SU-DHL-6 (cell line): ENCODE measurements around the gene SYK.

Experiments
- H2AFZ ChIP-seq: fragments of 200-600 bp; sonication (generic); 2 replicates; pipeline ENCODE4 v1.6.1; 2014; ENCODE audit warnings: low read depth, mild to moderate bottlenecking, moderate library complexity, mixed read lengths, antibody characterized with exemption, low read length; ENCODE audit not compliant: severe bottlenecking
- H3F3A ChIP-seq: fragments of 200-600 bp; shearing (Covaris generic); 2 replicates; pipeline ENCODE4 v1.6.0; 2016; ENCODE audit warnings: antibody characterized with exemption, mild to moderate bottlenecking; ENCODE audit not compliant: insufficient read depth
- H3K27ac ChIP-seq: fragments of 200-600 bp; sonication (generic); 2 replicates; pipeline ENCODE4 v1.5.1; 2016; ENCODE audit warnings: low read depth, mild to moderate bottlenecking, low read length, moderate library complexity, mixed read lengths
- H3K27me3 ChIP-seq: fragments of 200-600 bp; sonication (generic), shearing (Covaris generic); 2 replicates; pipeline ENCODE4 v1.6.0; 2014; ENCODE audit warnings: mild to moderate bottlenecking, low read length
- H3K36me3 ChIP-seq: fragments of 200-600 bp; sonication (generic); 2 replicates; pipeline ENCODE4 v1.6.1; 2014; ENCODE audit warnings: mild to moderate bottlenecking, low read length, mixed read lengths
- H3K4me2 ChIP-seq: fragments of 300-600, 200-600 bp; shearing (Covaris generic), sonication (generic); 2 replicates; pipeline ENCODE4 v1.6.0; 2014; ENCODE audit warnings: low read length, low read depth, mild to moderate bottlenecking; ENCODE audit not compliant: poor library complexity, severe bottlenecking
- H3K4me3 ChIP-seq: fragments of 200-600 bp; sonication (generic); 2 replicates; pipeline ENCODE4 v1.5.1; 2014; ENCODE audit warnings: antibody characterized with exemption, low read length, mild to moderate bottlenecking, mixed read lengths; ENCODE audit not compliant: insufficient read depth, poor library complexity, severe bottlenecking
- H3K79me2 ChIP-seq: fragments of 200-600 bp; sonication (generic); 2 replicates; pipeline ENCODE4 v1.6.1; 2014; ENCODE audit warnings: mild to moderate bottlenecking, low read length, moderate library complexity; ENCODE audit not compliant: insufficient read depth
- H3K9ac ChIP-seq: fragments of 200-600 bp; sonication (generic); 2 replicates; pipeline ENCODE4 v1.7.0; 2014; ENCODE audit warnings: mild to moderate bottlenecking, low read length
- H3K9me2 ChIP-seq: fragments of 200-600 bp; sonication (generic); replicated peaks from 2 replicates; pipeline ENCODE4 v1.6.1; 2014; ENCODE audit warnings: low read length; ENCODE audit not compliant: insufficient read depth
- H3K9me3 ChIP-seq: fragments of 200-600 bp; sonication (generic); 2 replicates; pipeline ENCODE4 v1.6.1; 2014; ENCODE audit warnings: low read length, mixed read lengths; ENCODE audit not compliant: insufficient read depth
- H4K20me1 ChIP-seq: fragments of 200-600 bp; sonication (generic); 2 replicates; pipeline ENCODE4 v1.6.1; 2014; ENCODE audit warnings: low read depth, mild to moderate bottlenecking, antibody characterized with exemption, low read length, moderate library complexity, mixed read lengths
- EZH2phosphoT487 ChIP-seq: fragments of 200-600 bp; sonication (generic), shearing (Covaris generic); conservative IDR thresholded peaks from 2 replicates; pipeline ENCODE4 v1.6.1; 2018; ENCODE audit warnings: mild to moderate bottlenecking, antibody characterized with exemption, low read length, moderate library complexity, mixed read lengths
- TF ChIP-seq, protein P1 (sequence below): fragments of 200-600 bp; sonication (generic); IDR thresholded peaks from one replicate; pipeline ENCODE4 v1.5.1; 2017; ENCODE audit warnings: antibody characterized with exemption, mild to moderate bottlenecking, low read length, moderate library complexity; ENCODE audit not compliant: insufficient read depth, poor library complexity, severe bottlenecking

SYK gene

DNA sequence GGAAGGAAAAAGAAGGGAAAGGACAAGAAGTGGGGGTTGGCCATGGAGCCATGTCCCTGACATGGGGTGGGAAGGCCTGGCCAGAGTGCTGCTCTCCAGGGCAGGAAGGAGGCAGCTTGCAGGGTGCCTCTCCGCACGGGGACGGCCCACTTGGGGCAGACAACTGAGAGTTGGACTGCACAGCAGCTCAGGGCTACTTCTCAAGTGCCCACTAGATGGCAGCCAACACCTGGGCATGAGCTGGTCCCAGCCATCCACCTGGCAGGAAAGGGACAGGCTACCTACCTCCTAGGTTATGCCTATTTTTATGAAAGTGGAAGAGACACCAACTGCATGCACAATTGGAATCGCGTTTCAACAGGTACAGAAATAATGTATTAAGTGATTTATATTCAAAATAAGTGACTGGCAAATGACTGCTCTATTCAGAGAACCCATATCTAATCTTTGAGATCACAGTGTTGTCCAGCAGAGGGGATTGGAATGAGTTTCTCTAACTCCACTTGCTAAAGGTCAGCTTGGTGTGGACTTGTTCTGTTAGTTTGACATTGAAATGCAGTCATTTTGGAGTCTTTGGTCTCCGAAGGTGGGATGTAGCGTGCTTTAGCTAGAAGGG lies 113.4 kb downstream of the SYK start:
- Histone ChIP-seq H4K20me1 (no peaks in the 10 kb centered on the region), H3K36me3 (no peaks in the 10 kb centered on the region), H3K9me3 (no peaks in the 10 kb centered on the region), H3K79me2 (no peaks in the 10 kb centered on the region), H3F3A (no peaks in the 10 kb centered on the region), H3K9me2 (no peaks in the 10 kb centered on the region), H3K4me2 (no peak overlapping the region), H3K4me3 (no peak overlapping the region), H3K27me3 (no peaks in the 10 kb centered on the region), H3K27ac (no peak overlapping the region), H2AFZ (no peak overlapping the region), H3K9ac (no peak overlapping the region)
- TF ChIP-seq, protein P1, sequence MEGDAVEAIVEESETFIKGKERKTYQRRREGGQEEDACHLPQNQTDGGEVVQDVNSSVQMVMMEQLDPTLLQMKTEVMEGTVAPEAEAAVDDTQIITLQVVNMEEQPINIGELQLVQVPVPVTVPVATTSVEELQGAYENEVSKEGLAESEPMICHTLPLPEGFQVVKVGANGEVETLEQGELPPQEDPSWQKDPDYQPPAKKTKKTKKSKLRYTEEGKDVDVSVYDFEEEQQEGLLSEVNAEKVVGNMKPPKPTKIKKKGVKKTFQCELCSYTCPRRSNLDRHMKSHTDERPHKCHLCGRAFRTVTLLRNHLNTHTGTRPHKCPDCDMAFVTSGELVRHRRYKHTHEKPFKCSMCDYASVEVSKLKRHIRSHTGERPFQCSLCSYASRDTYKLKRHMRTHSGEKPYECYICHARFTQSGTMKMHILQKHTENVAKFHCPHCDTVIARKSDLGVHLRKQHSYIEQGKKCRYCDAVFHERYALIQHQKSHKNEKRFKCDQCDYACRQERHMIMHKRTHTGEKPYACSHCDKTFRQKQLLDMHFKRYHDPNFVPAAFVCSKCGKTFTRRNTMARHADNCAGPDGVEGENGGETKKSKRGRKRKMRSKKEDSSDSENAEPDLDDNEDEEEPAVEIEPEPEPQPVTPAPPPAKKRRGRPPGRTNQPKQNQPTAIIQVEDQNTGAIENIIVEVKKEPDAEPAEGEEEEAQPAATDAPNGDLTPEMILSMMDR = peak; percentile 69
- no peak for TF ChIP-seq EZH2phosphoT487

DNA sequence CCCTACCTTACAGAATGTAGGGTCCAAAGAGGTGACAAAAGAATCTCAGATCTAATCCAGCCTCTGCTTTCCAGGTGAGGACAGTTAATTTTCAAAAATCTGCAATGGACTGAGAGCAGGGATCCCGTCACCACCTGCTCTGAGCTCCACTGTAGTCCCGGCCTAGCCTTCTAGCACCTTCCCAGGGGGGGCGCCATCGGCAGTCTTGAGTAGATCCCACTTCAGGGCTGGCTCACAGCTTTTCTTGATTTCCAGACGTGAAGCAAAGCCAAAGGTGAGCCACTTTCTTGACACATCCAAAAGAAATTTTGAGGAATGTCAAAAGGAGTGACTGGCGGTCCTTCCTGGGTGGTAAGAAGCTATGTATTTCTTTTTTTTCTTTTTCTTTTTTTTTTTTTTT lies 114.1 kb downstream of the SYK start:
- Histone ChIP-seq H2AFZ (no peak overlapping the region), H3K36me3 (no peaks in the 10 kb centered on the region), H3K9me3 (no peaks in the 10 kb centered on the region), H4K20me1 (no peaks in the 10 kb centered on the region), H3K79me2 (no peaks in the 10 kb centered on the region), H3K9ac (no peak overlapping the region), H3K9me2 (no peaks in the 10 kb centered on the region), H3K27ac (no peak overlapping the region), H3K4me2 (no peak overlapping the region), H3K27me3 (no peaks in the 10 kb centered on the region), H3F3A (no peaks in the 10 kb centered on the region), H3K4me3 (no peak overlapping the region)
- TF ChIP-seq, protein P1 = no peak
- no peak for TF ChIP-seq EZH2phosphoT487

GRCh38 chr9:90916147-90916734 lies 114.6 kb downstream of the SYK start:
- no peak overlapping the region for H3K9ac ChIP-seq
- H3K36me3 ChIP-seq = no peaks in the 10 kb centered on the region
- no peak overlapping the region for H3K4me2 ChIP-seq
- TF ChIP-seq, protein P1 = no peak
- no peak for TF ChIP-seq EZH2phosphoT487
- H3K4me3 ChIP-seq = no peak overlapping the region
- no peaks in the 10 kb centered on the region for H3K79me2 ChIP-seq
- H3K9me2 ChIP-seq = no peaks in the 10 kb centered on the region
- no peaks in the 10 kb centered on the region for H3F3A ChIP-seq
- no peaks in the 10 kb centered on the region for H3K9me3 ChIP-seq
- no peak overlapping the region for H2AFZ ChIP-seq
- H4K20me1 ChIP-seq = no peaks in the 10 kb centered on the region
- H3K27me3 ChIP-seq = no peaks in the 10 kb centered on the region
- no peak overlapping the region for H3K27ac ChIP-seq
